ENCODE data around the gene TNXB. TPM values are rescaled to one million over a fixed set of nuclear protein-coding genes. Genes with fewer than 3 reads are reported as not detected.
A peak's percentile ranks its signal among the peaks of the same experiment; 100 is the strongest.
"Not testable (repeated sequence)": the region's sequence is repeated elsewhere in the genome, so short reads cannot be mapped to it uniquely, and the experiment has no call there.

TNXB gene
- total RNA-seq, 4 donors from 2014 or later, result 223 to 525 (median 326) TPM

- no peak for TF ChIP-seq EP300 (IDR thresholded peaks at IDR 0.05)
- TF ChIP-seq CTCF (IDR thresholded peaks at IDR 0.05), result no peak
- no peak for TF ChIP-seq POLR2A (IDR thresholded peaks at IDR 0.05; ENCODE audit: low read depth)
- TF ChIP-seq POLR2AphosphoS5 (IDR thresholded peaks at IDR 0.05), result no peak
- intact Hi-C loops (cut with DNase I), result no loop called here
- peaks cover 3 to 20% (median 8%) of the 10 kb centered on the region in 4 donors for H3K36me3 ChIP-seq
- no peaks in the 10 kb centered on the region for H3K9me3 ChIP-seq
- no peak for DNase-seq (ENCODE audit: extremely low spot score)
- no peak overlapping the region for H3K27ac ChIP-seq (replicated peaks in 1 of 4)
- H3K4me3 ChIP-seq, result no peak overlapping the region
- 96% methylated on average over 3 of the region's 3 CpGs for WGBS
- H3K4me1 ChIP-seq, result peaks cover 8 to 26% (median 23%) of the 10 kb centered on the region in 4 donors
- peaks cover 0 to 7% (median 3%) of the 10 kb centered on the region in 4 donors for H3K27me3 ChIP-seq
Measured at GRCh38 chr6:32102255-32102654, 6.9 kb downstream of the TNXB start.

DNA sequence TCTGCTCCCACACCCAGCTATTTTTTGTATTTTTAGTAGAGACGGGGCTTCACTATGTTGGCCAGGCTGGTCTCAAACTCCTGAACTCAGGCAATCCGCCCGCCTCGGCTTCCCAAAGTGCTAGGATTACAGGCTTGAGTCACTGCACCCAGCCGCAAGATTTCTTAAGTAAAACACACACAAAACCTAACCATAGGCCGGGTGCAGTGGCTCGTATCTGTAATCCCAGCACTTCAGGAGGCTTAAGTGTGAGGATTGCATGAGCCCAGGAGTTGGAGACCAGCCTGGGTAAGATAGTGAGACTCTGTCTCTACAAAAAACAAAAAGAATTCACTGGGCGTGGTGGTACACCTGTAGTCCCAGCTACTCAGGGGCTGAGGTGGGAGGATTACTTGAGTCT, 8.9 kb downstream of the TNXB start:
- H3K27ac ChIP-seq (replicated peaks in 1 of 4); H3K4me3 ChIP-seq; DNase-seq (ENCODE audit: extremely low spot score); H3K9me3 ChIP-seq; intact Hi-C loops (cut with DNase I): not testable (repeated sequence)
- WGBS, result 90% methylated on average over 8 of the region's 8 CpGs
- Histone ChIP-seq H3K36me3 (peaks cover 3 to 40% (median 23%) of the 10 kb centered on the region in 4 donors), H3K27me3 (peaks cover 0 to 27% (median 15%) of the 10 kb centered on the region in 4 donors), H3K4me1 (peaks cover 9 to 26% (median 22%) of the 10 kb centered on the region in 4 donors)

- Histone ChIP-seq H3K9me3 (no peaks in the 10 kb centered on the region), H3K4me1 (peaks cover 20 to 52% (median 40%) of the 10 kb centered on the region in 4 donors), H3K27me3 (peaks cover 0 to 32% (median 15%) of the 10 kb centered on the region in 4 donors), H3K36me3 (peaks cover 3 to 52% (median 26%) of the 10 kb centered on the region in 4 donors), H3K4me3 (no peak overlapping the region), H3K27ac (replicated peaks in 1 of 4) (no peak overlapping the region)
- intact Hi-C loops (cut with DNase I), result no loop called here
- 96% methylated on average over 3 of the region's 3 CpGs for WGBS
- DNase-seq (ENCODE audit: extremely low spot score), result no peak
- TF ChIP-seq CTCF (IDR thresholded peaks at IDR 0.05) (no peak), EP300 (IDR thresholded peaks at IDR 0.05) (no peak), POLR2A (IDR thresholded peaks at IDR 0.05; ENCODE audit: low read depth) (no peak), POLR2AphosphoS5 (IDR thresholded peaks at IDR 0.05) (no peak)
Measured at GRCh38 chr6:32097364-32097763, 11.8 kb downstream of the TNXB start.

DNA sequence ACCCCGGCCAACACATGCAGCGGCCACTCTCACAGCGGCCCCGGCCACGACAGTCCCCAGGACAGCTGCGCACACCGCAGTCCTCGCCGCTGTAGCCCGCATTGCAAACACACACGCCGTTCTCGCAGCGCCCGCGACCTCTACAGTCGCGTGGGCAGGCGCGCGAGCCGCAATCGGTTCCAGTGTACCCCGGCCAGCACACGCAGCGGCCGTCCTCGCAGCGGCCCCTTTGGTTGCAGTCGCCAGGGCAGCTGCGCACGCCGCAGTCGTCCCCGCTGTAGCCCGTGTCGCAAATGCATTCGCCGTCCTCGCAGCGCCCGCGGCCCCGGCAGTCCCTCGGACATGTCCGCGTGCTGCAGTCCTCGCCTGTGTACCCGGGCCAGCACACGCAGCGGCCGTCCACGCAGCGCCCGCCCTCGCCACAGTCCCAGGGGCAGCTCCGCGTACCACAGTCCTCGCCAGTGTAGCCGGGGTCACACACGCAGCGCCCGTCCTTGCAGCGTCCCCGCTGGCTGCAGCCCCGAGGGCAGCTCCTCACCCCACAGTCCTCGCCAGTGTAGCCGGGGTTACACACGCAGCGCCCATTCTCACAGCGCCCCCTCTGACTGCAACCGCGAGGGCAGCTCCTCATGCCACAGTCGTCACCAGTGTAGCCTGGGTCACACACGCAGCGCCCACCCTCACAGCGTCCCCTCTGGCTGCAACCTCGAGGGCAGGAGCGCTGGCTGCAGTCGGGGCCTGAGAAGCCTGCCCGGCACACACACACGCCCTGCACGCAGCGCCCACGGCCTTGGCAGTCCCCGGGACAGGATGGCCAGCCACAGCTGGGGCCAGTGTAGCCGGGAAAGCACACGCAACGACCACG, 12.5 kb downstream of the TNXB start:
- H3K4me3 ChIP-seq, result peak overlapping the region; percentile 31 to 38 (median 35)
- DNase-seq (ENCODE audit: extremely low spot score), result no peak
- TF ChIP-seq POLR2A (IDR thresholded peaks at IDR 0.05; ENCODE audit: low read depth) (no peak), EP300 (IDR thresholded peaks at IDR 0.05) (no peak), POLR2AphosphoS5 (IDR thresholded peaks at IDR 0.05) (no peak), CTCF (IDR thresholded peaks at IDR 0.05) (no peak)
- no peak overlapping the region for H3K27ac ChIP-seq (replicated peaks in 1 of 4)
- no peaks in the 10 kb centered on the region for H3K9me3 ChIP-seq
- WGBS, result 30% methylated on average over 34 of the region's 90 CpGs
- H3K36me3 ChIP-seq, result peaks cover 3 to 52% (median 26%) of the 10 kb centered on the region in 4 donors
- peaks cover 0 to 32% (median 15%) of the 10 kb centered on the region in 4 donors for H3K27me3 ChIP-seq
- peaks cover 27 to 59% (median 48%) of the 10 kb centered on the region in 4 donors for H3K4me1 ChIP-seq
- intact Hi-C loops (cut with DNase I), result no loop called here

GRCh38 chr6:32096087-32096393, 13.1 kb downstream of the TNXB start:
- H3K36me3 ChIP-seq, result peaks cover 3 to 53% (median 28%) of the 10 kb centered on the region in 4 donors
- peaks cover 0 to 32% (median 15%) of the 10 kb centered on the region in 4 donors for H3K27me3 ChIP-seq
- H3K4me1 ChIP-seq, result peaks cover 30 to 65% (median 51%) of the 10 kb centered on the region in 4 donors
- no peak overlapping the region for H3K27ac ChIP-seq (replicated peaks in 1 of 4)
- no peaks in the 10 kb centered on the region for H3K9me3 ChIP-seq
- intact Hi-C loops (cut with DNase I), result no loop called here
- WGBS, result 40% methylated on average over 5 of the region's 36 CpGs
- DNase-seq (ENCODE audit: extremely low spot score), result no peak
- no peak for TF ChIP-seq POLR2AphosphoS5 (IDR thresholded peaks at IDR 0.05)
- no peak for TF ChIP-seq EP300 (IDR thresholded peaks at IDR 0.05)
- TF ChIP-seq CTCF (IDR thresholded peaks at IDR 0.05), result no peak
- no peak for TF ChIP-seq POLR2A (IDR thresholded peaks at IDR 0.05; ENCODE audit: low read depth)
- peak overlapping the region; percentile 31 to 38 (median 35) for H3K4me3 ChIP-seq

All from esophagus muscularis mucosa (tissue), 4 donors.